Endothelial cell (in vitro differentiated cells): ENCODE measurements around the gene GLT6D1. TPM values are rescaled to one million over a fixed set of nuclear protein-coding genes. Genes with fewer than 3 reads are reported as not detected.

Experiments used
- DNase-seq: peaks from one replicate; pipeline ENCODE4 v3.0.0; 2021; ENCODE audit warnings: low spot score
- H3K27ac Mint-ChIP-seq: one replicate; pipeline ENCODE4 v1.8.0; 2021; ENCODE audit warnings: mixed read lengths, inconsistent platforms; ENCODE audit not compliant: unreplicated experiment
- H3K27me3 Mint-ChIP-seq: one replicate; pipeline ENCODE4 v1.8.0; 2021; ENCODE audit warnings: mild to moderate bottlenecking, moderate library complexity, mixed read lengths, inconsistent platforms; ENCODE audit not compliant: unreplicated experiment
- H3K36me3 Mint-ChIP-seq: one replicate; pipeline ENCODE4 v1.8.0; 2021; ENCODE audit warnings: mild to moderate bottlenecking, low read depth, mixed read lengths, inconsistent platforms; ENCODE audit not compliant: unreplicated experiment
- H3K4me1 Mint-ChIP-seq: one replicate; pipeline ENCODE4 v1.8.0; 2021; ENCODE audit warnings: mild to moderate bottlenecking, mixed read lengths, inconsistent platforms; ENCODE audit not compliant: unreplicated experiment
- H3K4me3 Mint-ChIP-seq: one replicate; pipeline ENCODE4 v1.8.0; 2021; ENCODE audit warnings: mild to moderate bottlenecking, mixed read lengths, inconsistent platforms; ENCODE audit not compliant: unreplicated experiment
- H3K9me3 Mint-ChIP-seq: one replicate; pipeline ENCODE4 v1.8.0; 2021; ENCODE audit warnings: mixed read lengths, inconsistent platforms; ENCODE audit not compliant: unreplicated experiment
- CTCF ChIP-seq: fragments of 200-600 bp; sonication (generic); IDR thresholded peaks from one replicate; pipeline ENCODE4 v1.5.0; 2021; ENCODE audit warnings: antibody characterized with exemption; ENCODE audit not compliant: unreplicated experiment
- total RNA-seq: library from RNA; stranded (reverse); fragmentation: NEBNext Ultra II Directional; extraction: Animal tissue kit (Norgen Biotek cat#: 25700); gene quantifications from one replicate; pipeline ENCODE4 v1.2.1, GENCODE V29; 2021; ENCODE audit not compliant: unreplicated experiment

The GLT6D1 gene
- total RNA-seq, 1 donor from 2014 or later, result not detected

GRCh38 chr9:135574943-135575342 is 64.4 kb downstream of the GLT6D1 start:
- H3K4me3 Mint-ChIP-seq, result no peak overlapping the region
- H3K36me3 Mint-ChIP-seq, result no peaks in the 10 kb centered on the region
- no peak for DNase-seq
- no peak overlapping the region for H3K27ac Mint-ChIP-seq
- H3K4me1 Mint-ChIP-seq, result no peaks in the 10 kb centered on the region
- no peak for TF ChIP-seq CTCF
- no peaks in the 10 kb centered on the region for H3K9me3 Mint-ChIP-seq
- peaks cover 2% of the 10 kb centered on the region for H3K27me3 Mint-ChIP-seq

GRCh38 chr9:135574331-135574730 is 65.0 kb downstream of the GLT6D1 start:
- H3K4me3 Mint-ChIP-seq, result no peak overlapping the region
- DNase-seq, result no peak
- H3K4me1 Mint-ChIP-seq, result no peaks in the 10 kb centered on the region
- no peaks in the 10 kb centered on the region for H3K36me3 Mint-ChIP-seq
- H3K27me3 Mint-ChIP-seq, result peaks cover 2% of the 10 kb centered on the region
- H3K27ac Mint-ChIP-seq, result no peak overlapping the region
- TF ChIP-seq CTCF, result no peak
- H3K9me3 Mint-ChIP-seq, result no peaks in the 10 kb centered on the region

Other genes with a start within 250 kb of the GLT6D1 start
- gene PPP1R26, start 159.8 kb downstream of the GLT6D1 start, total RNA-seq, result 21.5 TPM
- 42.8 TPM for gene MRPS2, start 138.9 kb downstream of the GLT6D1 start, total RNA-seq
- not detected for gene LCN1, start 118.1 kb downstream of the GLT6D1 start, total RNA-seq
- gene OBP2A, start 93.4 kb downstream of the GLT6D1 start, total RNA-seq, result not detected
- gene PAEP, start 77.8 kb downstream of the GLT6D1 start, total RNA-seq, result not detected
- not detected for gene LCN9, start 23.8 kb upstream of the GLT6D1 start, total RNA-seq
- gene SOHLH1, start 59.9 kb upstream of the GLT6D1 start, total RNA-seq, result 0.18 TPM
- gene KCNT1, start 62.6 kb upstream of the GLT6D1 start, total RNA-seq, result not detected